ENCODE results near the gene PAIP2B. TPM values are rescaled to one million over a fixed set of nuclear protein-coding genes. Genes with fewer than 3 reads are reported as not detected.

The PAIP2B gene
- total RNA-seq, 4 donors from 2014 or later = 1.2 to 7.0 (median 3.6) TPM

GRCh38 chr2:71210292-71210691, 16.6 kb downstream of the PAIP2B start:
- H3K9me3 ChIP-seq = no peaks in the 10 kb centered on the region
- in situ Hi-C loops (cut with MboI; ENCODE audit: low pct_ligation_motif_present in 1 of 4, low pct_unique_long_range_greater_than_20kb in 1 of 4, low sequenced_read_pairs in 3 of 4) = no loop called here
- H3K36me3 ChIP-seq = no peaks in the 10 kb centered on the region
- H3K27ac ChIP-seq = no peak overlapping the region
- H3K27me3 ChIP-seq = no peaks in the 10 kb centered on the region
- intact Hi-C loops (cut with DNase I; ENCODE audit: low total_unique reads) = no loop called here
- DNase-seq = no peak
- TF ChIP-seq POLR2A (IDR thresholded peaks at IDR 0.05) = no peak
- TF ChIP-seq, protein P1, sequence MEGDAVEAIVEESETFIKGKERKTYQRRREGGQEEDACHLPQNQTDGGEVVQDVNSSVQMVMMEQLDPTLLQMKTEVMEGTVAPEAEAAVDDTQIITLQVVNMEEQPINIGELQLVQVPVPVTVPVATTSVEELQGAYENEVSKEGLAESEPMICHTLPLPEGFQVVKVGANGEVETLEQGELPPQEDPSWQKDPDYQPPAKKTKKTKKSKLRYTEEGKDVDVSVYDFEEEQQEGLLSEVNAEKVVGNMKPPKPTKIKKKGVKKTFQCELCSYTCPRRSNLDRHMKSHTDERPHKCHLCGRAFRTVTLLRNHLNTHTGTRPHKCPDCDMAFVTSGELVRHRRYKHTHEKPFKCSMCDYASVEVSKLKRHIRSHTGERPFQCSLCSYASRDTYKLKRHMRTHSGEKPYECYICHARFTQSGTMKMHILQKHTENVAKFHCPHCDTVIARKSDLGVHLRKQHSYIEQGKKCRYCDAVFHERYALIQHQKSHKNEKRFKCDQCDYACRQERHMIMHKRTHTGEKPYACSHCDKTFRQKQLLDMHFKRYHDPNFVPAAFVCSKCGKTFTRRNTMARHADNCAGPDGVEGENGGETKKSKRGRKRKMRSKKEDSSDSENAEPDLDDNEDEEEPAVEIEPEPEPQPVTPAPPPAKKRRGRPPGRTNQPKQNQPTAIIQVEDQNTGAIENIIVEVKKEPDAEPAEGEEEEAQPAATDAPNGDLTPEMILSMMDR (IDR thresholded peaks at IDR 0.05) = no peak
- H3K4me3 ChIP-seq = no peak overlapping the region
- WGBS, 2 donors (ENCODE audit: low coverage in 1 of 2) = 76 to 85% methylated on average over 3 of the region's 3 CpGs
- no peaks in the 10 kb centered on the region for H3K4me1 ChIP-seq

GRCh38 chr2:71208756-71209155, 18.1 kb downstream of the PAIP2B start:
- no peaks in the 10 kb centered on the region for H3K4me1 ChIP-seq
- no peak overlapping the region for H3K27ac ChIP-seq
- no peaks in the 10 kb centered on the region for H3K9me3 ChIP-seq
- in situ Hi-C loops (cut with MboI; ENCODE audit: low pct_ligation_motif_present in 1 of 4, low pct_unique_long_range_greater_than_20kb in 1 of 4, low sequenced_read_pairs in 3 of 4) (no loop called here), intact Hi-C loops (cut with DNase I; ENCODE audit: low total_unique reads) (no loop called here)
- H3K36me3 ChIP-seq = no peaks in the 10 kb centered on the region
- TF ChIP-seq EP300 (IDR thresholded peaks at IDR 0.05; ENCODE audit: low read depth) = no peak
- no peak for TF ChIP-seq POLR2A (IDR thresholded peaks at IDR 0.05)
- no peak for TF ChIP-seq POLR2AphosphoS5 (IDR thresholded peaks at IDR 0.05)
- no peaks in the 10 kb centered on the region for H3K27me3 ChIP-seq
- no peak for DNase-seq
- no peak overlapping the region for H3K4me3 ChIP-seq
- 36 to 37% methylated on average over 2 of the region's 2 CpGs for WGBS, 2 donors (ENCODE audit: low coverage in 1 of 2)

- WGBS, 2 donors (ENCODE audit: low coverage in 1 of 2) = 60 to 76% methylated on average over 1 of the region's 1 CpG
- no peaks in the 10 kb centered on the region for H3K27me3 ChIP-seq
- no peak for DNase-seq
- in situ Hi-C loops (cut with MboI; ENCODE audit: low pct_ligation_motif_present in 1 of 4, low pct_unique_long_range_greater_than_20kb in 1 of 4, low sequenced_read_pairs in 3 of 4) = no loop called here
- no peaks in the 10 kb centered on the region for H3K9me3 ChIP-seq
- no peaks in the 10 kb centered on the region for H3K4me1 ChIP-seq
- no peak overlapping the region for H3K4me3 ChIP-seq
- no peak overlapping the region for H3K27ac ChIP-seq
- no peak for TF ChIP-seq POLR2A (IDR thresholded peaks at IDR 0.05)
- TF ChIP-seq, protein P1 (IDR thresholded peaks at IDR 0.05) = no peak
- TF ChIP-seq POLR2AphosphoS5 (IDR thresholded peaks at IDR 0.05) = no peak
- no peak for TF ChIP-seq EP300 (IDR thresholded peaks at IDR 0.05; ENCODE audit: low read depth)
- H3K36me3 ChIP-seq = no peaks in the 10 kb centered on the region
- intact Hi-C loops (cut with DNase I; ENCODE audit: low total_unique reads) = no loop called here
Observed at GRCh38 chr2:71207601-71208000, 19.3 kb downstream of the PAIP2B start.

GRCh38 chr2:71206271-71206670, 20.6 kb downstream of the PAIP2B start:
- in situ Hi-C loops (cut with MboI; ENCODE audit: low pct_ligation_motif_present in 1 of 4, low pct_unique_long_range_greater_than_20kb in 1 of 4, low sequenced_read_pairs in 3 of 4) (no loop called here), intact Hi-C loops (cut with DNase I; ENCODE audit: low total_unique reads) (no loop called here)
- Histone ChIP-seq H3K4me3 (no peak overlapping the region), H3K27me3 (no peaks in the 10 kb centered on the region), H3K9me3 (no peaks in the 10 kb centered on the region), H3K36me3 (no peaks in the 10 kb centered on the region), H3K4me1 (no peaks in the 10 kb centered on the region), H3K27ac (no peak overlapping the region)
- no peak for DNase-seq
- no peak for TF ChIP-seq POLR2AphosphoS5 (IDR thresholded peaks at IDR 0.05)

DNA sequence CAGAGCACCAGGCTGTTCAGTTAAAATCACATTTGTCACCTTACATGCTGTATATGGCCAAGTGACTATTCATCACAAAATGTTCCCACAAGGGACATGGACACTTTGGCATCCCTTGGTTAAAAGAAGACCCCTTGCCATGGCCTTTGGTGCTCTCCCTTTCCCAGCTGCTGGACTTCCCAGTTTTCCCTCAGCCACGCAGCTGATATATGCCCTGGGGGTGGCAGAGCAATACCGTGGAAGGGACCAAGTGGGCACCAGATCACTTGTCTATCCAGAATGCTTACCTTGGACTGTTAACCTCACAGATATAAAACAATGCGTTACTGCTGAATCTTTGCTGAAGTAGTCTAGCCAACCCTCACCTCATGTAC, 35.3 kb downstream of the PAIP2B start:
- in situ Hi-C loops (cut with MboI; ENCODE audit: low pct_ligation_motif_present in 1 of 4, low pct_unique_long_range_greater_than_20kb in 1 of 4, low sequenced_read_pairs in 3 of 4) = no loop called here
- no peaks in the 10 kb centered on the region for H3K4me1 ChIP-seq
- H3K4me3 ChIP-seq = no peak overlapping the region
- no peaks in the 10 kb centered on the region for H3K36me3 ChIP-seq
- TF ChIP-seq POLR2AphosphoS5 (IDR thresholded peaks at IDR 0.05) = no peak
- no peak overlapping the region for H3K27ac ChIP-seq
- no peaks in the 10 kb centered on the region for H3K9me3 ChIP-seq
- intact Hi-C loops (cut with DNase I; ENCODE audit: low total_unique reads) = no loop called here
- DNase-seq = no peak
- WGBS, 2 donors (ENCODE audit: low coverage in 1 of 2) = 85 to 100% methylated on average over 1 to 3 of the region's 3 CpGs
- H3K27me3 ChIP-seq = no peaks in the 10 kb centered on the region
